GM19463 (cell line): Measurements from ENCODE around the gene SAA1.
"Not testable (repeated sequence)": the region's sequence is repeated elsewhere in the genome, so short reads cannot be mapped to it uniquely, and the experiment has no call there.

ENCODE experiments used
- ATAC-seq: cut with Tn5 transposase; IDR thresholded peaks from one replicate; pipeline ENCODE4 v1.9.1; 2021; ENCODE audit warnings: mild to moderate bottlenecking, moderate library complexity; ENCODE audit not compliant: unreplicated experiment

SAA1 gene

GRCh38 chr11:18254781-18255361, 11.2 kb upstream of the SAA1 start:
- no peak for ATAC-seq

GRCh38 chr11:18259259-18259658, 6.8 kb upstream of the SAA1 start:
- no peak for ATAC-seq

GRCh38 chr11:18261721-18262120, 4.3 kb upstream of the SAA1 start:
- ATAC-seq, result no peak

- not testable (repeated sequence) for ATAC-seq
Measured at GRCh38 chr11:18262681-18263350, 3.2 kb upstream of the SAA1 start.

- no peak for ATAC-seq
Measured at GRCh38 chr11:18264035-18264434, 2.0 kb upstream of the SAA1 start.

GRCh38 chr11:18264677-18265555, 1.1 kb upstream of the SAA1 start:
- ATAC-seq, result no peak

GRCh38 chr11:18267335-18268133, 1.5 kb downstream of the SAA1 start:
- ATAC-seq, result peak; percentile 82

GRCh38 chr11:18269252-18269651, 3.2 kb downstream of the SAA1 start:
- ATAC-seq, result not testable (repeated sequence)

GRCh38 chr11:18270102-18270501, 4.0 kb downstream of the SAA1 start:
- no peak for ATAC-seq

GRCh38 chr11:18271206-18271605, 5.1 kb downstream of the SAA1 start:
- ATAC-seq, result no peak

- no peak for ATAC-seq
Measured at GRCh38 chr11:18277565-18278271, 11.7 kb downstream of the SAA1 start.

GRCh38 chr11:18280438-18281045, 14.5 kb downstream of the SAA1 start:
- peak; percentile 96 for ATAC-seq

GRCh38 chr11:18282626-18283025, 16.6 kb downstream of the SAA1 start:
- ATAC-seq, result no peak

- no peak for ATAC-seq
Measured at GRCh38 chr11:18285841-18286240, 19.8 kb downstream of the SAA1 start.

GRCh38 chr11:18288911-18289310, 22.8 kb downstream of the SAA1 start:
- ATAC-seq, result no peak

- peak; percentile 87 for ATAC-seq
Measured at GRCh38 chr11:18294862-18295261, 28.8 kb downstream of the SAA1 start.

GRCh38 chr11:18295316-18295715, 29.3 kb downstream of the SAA1 start:
- ATAC-seq, result no peak

- no peak for ATAC-seq
Measured at GRCh38 chr11:18299721-18300120, 33.7 kb downstream of the SAA1 start.

- no peak for ATAC-seq
Measured at GRCh38 chr11:18304745-18305144, 38.7 kb downstream of the SAA1 start.
